NCI-H2107 treated with DMSO at 0.1 percent for 48 hours (cell line): ENCODE results near the gene ZBTB7C.
A peak's percentile ranks its signal among the peaks of the same experiment; 100 is the strongest.

Experiments
- DNase-seq: peaks from one replicate; lab custom pipeline; 2025; ENCODE audit not compliant: unreplicated experiment; lab: John Stamatoyannopoulos, UW

Gene ZBTB7C

GRCh38 chr18:48263914-48264902 lies 145.0 kb downstream of the ZBTB7C start:
- peak; percentile 33 for DNase-seq

- no peak for DNase-seq
Observed at GRCh38 chr18:48263192-48263853, 145.9 kb downstream of the ZBTB7C start.

- no peak for DNase-seq
Observed at GRCh38 chr18:48260237-48260636, 148.9 kb downstream of the ZBTB7C start.

- no peak for DNase-seq
Observed at GRCh38 chr18:48256848-48257247, 152.3 kb downstream of the ZBTB7C start.

- DNase-seq, result no peak
Observed at GRCh38 chr18:48254077-48254602, 155.0 kb downstream of the ZBTB7C start.

GRCh38 chr18:48252525-48252924 lies 156.7 kb downstream of the ZBTB7C start:
- peak; percentile 30 for DNase-seq

- DNase-seq, result no peak
Observed at GRCh38 chr18:48250918-48251317, 158.3 kb downstream of the ZBTB7C start.

GRCh38 chr18:48250362-48250907 lies 158.7 kb downstream of the ZBTB7C start:
- DNase-seq, result no peak

GRCh38 chr18:48249854-48250253 lies 159.3 kb downstream of the ZBTB7C start:
- DNase-seq, result no peak

- no peak for DNase-seq
Observed at GRCh38 chr18:48244530-48244929, 164.7 kb downstream of the ZBTB7C start.

- DNase-seq, result no peak
Observed at GRCh38 chr18:48238636-48239035, 170.5 kb downstream of the ZBTB7C start.

- no peak for DNase-seq
Observed at GRCh38 chr18:48238206-48238605, 171.0 kb downstream of the ZBTB7C start.

- no peak for DNase-seq
Observed at GRCh38 chr18:48236822-48237221, 172.4 kb downstream of the ZBTB7C start.

GRCh38 chr18:48230467-48231113 lies 178.6 kb downstream of the ZBTB7C start:
- peak; percentile 82 for DNase-seq

GRCh38 chr18:48229552-48229981 lies 179.6 kb downstream of the ZBTB7C start:
- DNase-seq, result no peak

- peak; percentile 21 for DNase-seq
Observed at GRCh38 chr18:48228841-48229240, 180.3 kb downstream of the ZBTB7C start.

- DNase-seq, result no peak
Observed at GRCh38 chr18:48228301-48228715, 180.9 kb downstream of the ZBTB7C start.

GRCh38 chr18:48227206-48227605 lies 182.0 kb downstream of the ZBTB7C start:
- DNase-seq, result peak; percentile 28

GRCh38 chr18:48226401-48226800 lies 182.8 kb downstream of the ZBTB7C start:
- no peak for DNase-seq

GRCh38 chr18:48222118-48222517 lies 187.1 kb downstream of the ZBTB7C start:
- peak; percentile 98 for DNase-seq
